AG20443 (cell line): ENCODE results near the gene PITPNM3.

ENCODE experiments used
- DNase-seq: peaks from one replicate; pipeline ENCODE4 v3.0.0; 2012; ENCODE audit warnings: low spot score, mixed read lengths

PITPNM3 gene

DNA sequence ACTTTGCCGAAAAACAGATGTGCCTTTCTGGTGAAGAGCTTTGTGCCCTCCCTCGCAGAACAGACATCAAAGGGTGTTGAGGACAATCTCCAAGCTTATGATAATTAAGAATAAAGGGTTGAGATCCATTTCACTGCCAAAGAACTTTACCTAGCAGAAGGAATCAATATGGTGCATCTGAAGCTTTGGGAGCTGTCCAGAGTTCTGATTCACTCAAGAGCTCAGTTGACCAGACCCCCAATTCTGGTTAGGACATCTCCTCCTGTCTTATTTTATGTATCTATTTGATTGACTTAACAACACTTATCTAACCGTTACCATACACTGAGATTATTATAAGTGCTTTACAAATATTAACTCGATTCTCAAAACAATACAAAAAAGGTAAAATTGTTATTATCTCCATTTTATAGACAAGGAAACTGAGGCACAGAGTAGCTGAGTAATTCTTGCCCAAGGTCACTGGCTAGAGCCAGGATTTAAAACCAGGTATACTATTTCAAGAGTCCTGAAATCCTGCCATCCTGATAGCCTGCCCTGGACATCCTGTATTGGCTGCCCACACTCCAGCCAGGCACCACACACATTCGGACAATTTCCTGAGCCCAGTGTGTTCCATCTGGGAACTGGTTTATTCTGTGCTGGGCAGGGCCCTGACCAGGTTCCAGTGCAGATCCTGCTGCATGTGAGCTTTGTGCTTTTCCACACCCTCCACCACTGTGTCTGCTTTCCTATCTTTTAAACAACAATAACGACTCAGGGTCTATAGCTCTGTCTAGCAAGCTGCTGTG is 29.8 kb downstream of the PITPNM3 start:
- DNase-seq: no peak

DNA sequence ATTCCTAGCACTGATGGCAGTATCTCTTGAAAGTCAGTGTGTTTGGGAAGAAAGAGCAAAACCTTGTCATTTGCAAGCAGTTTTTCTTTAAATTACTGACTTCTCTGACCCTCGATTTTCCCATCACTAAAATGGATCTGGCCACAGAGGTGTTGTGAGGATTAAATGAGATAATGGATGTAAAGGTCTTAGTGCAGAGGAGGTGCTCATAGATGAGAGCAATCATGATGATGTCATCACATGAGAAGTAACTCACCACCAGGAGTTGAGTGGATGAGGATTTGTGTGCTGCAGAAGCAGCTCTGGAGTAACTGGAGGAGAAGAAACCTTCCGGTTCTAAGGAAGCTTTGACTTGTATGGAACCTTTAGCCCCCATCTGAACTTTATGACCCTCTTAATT is 30.6 kb downstream of the PITPNM3 start:
- no peak for DNase-seq

DNA sequence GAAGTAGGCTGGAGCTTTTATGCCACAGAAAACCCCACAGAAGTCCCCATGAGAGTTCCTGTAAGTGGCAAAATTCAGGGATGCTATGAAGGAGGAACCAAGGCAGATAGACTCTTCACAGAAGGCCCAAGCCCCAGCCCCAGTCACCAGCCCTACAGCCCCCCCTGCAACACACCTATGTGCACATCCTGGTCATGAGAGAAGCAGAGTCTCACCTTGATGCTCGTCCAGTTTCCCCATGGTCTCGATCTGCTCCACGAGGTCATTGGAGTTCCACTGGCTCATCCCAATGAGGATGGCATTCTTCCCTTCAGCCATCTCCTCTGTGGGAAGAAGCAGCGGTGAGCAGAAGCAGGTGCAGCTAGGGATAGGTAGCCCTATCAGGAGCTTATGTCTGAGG is 31.2 kb downstream of the PITPNM3 start:
- DNase-seq: no peak

DNA sequence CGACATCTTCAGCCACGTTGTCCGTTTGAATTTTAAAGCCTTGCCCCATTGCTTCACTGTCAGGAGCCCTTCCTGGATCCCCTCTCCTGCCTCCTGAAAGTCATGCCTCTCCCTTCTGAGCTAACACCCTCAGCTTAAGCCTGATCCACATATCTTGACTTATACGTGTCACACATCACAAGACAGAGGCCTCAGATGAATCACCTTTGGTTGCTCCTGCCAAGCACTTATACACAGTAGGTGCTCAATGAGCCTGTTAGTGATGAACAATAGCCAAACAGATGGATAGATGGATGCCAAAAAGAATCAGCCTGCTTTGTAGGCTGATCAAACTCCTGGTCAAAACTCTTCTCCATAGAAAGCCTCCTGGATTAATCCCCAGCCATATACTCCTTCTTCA is 31.8 kb downstream of the PITPNM3 start:
- no peak for DNase-seq

DNA sequence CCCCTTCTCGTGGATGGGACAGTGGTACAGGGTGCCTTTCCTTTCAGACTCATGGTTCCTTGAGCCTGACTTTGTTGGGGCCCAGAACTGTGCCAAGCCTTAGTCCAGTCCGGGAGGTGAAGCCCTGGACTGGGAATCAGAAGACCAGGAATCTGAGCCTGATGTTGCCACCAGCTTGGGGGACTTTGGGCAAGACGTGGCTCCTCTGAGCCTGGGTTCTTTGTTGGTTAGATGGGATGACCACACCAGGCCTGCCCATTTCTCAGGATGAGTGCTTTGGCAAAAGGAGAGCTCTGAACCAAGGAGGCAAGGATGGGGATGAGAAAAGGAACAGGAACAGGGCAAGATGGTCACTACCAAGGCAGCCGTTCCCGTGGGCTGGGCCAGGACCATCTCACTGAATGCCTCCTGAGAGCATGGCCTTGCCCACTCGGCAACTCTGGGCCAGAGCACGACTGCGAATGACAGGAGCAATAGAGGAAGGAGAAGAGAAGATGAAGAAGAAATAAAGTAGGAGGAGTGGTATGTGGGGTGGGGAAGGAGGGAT is 32.5 kb downstream of the PITPNM3 start:
- no peak for DNase-seq

DNA sequence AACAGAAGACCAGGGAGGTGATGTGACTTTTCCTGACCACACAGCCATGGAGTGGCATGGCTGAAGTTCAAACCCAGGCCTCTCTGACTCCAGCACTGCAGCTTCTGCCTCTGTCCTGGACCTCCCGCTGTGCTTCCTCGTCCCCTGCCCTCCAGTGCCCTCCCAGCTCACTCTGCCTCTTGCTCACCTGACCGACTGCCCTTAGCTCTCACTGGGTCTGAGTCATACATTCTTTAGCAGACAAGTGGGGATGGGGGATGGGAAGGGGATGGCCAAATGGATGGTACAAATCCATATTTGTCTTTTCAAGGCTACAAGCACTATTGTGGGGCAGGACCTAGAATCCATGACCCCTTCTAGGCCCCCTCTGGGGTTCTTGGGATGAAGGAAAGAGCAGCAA is 33.0 kb downstream of the PITPNM3 start:
- peak; percentile 29 for DNase-seq

DNA sequence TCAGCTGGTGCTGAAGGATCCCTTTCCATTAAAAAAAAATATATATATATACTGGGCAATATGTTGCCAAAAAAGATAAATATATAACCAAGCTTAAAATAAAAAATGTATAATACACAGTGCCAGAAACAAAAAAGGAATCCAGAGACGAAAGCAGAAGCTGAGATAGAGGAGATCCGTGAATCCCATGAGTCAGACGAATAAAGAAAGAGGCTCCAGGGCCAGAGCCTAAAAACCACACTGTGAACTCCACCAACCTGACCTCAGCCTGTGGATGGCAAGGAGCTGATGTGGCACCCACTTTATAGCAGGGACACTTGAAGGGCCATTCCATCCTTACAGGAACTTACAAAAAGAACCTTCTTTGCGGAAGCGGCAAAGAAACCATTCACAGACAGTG is 34.8 kb downstream of the PITPNM3 start:
- DNase-seq: no peak

DNA sequence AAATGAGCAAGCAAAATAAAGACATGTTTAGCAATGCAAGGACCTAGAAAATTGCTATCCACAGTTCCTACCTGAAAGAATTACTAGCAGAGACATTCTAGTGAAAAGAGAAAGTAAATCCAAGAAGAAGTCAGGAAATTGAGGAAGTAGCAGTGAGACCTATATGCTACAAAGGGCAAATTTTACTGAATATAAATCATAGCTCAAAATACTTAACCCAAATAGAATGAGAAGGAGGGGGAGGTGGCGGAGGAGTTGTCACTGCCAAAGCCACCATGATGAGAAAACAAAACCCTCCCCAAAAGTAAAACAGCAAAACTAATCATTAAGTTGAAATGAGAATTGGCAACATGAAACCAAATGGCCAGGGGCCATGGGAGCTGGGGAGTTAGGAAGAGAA is 39.3 kb downstream of the PITPNM3 start:
- DNase-seq: no peak

DNA sequence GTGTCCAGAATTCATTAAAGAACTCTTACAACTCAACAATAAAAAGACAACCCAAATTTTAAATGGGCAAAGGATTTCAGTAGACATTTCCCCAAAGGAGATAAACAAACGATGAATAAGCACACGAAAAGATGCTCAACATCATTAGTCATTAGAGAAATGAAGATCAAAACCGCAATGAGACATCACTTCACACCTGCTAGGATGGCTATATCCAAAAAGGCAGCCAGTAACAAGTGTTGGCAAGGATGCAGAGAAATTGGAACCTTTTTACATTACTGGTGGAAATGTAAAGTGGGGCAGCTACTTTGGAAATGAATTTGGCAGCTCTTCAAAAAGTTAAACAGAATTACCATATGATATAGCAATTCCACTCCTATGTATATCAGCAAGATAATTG is 42.0 kb downstream of the PITPNM3 start:
- DNase-seq: no peak

DNA sequence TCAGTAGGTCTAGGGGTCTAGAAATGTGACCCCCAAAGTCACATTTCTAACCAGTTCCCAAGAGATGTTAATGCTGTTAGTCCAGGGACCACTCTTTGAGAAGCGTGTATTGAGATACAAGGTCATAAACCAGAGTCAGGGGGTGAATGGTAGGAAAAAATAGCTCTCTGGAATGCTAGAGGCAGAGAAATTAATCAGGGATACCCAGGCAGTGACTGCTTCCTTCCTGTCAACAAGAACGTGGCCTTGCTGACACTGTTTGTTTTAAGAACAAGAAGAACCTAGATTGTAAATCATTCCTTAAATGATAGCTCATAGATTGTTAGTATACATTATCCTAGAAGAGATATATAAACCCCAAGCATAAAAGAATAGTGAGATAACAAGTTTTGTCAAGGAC is 43.8 kb downstream of the PITPNM3 start:
- no peak for DNase-seq

DNA sequence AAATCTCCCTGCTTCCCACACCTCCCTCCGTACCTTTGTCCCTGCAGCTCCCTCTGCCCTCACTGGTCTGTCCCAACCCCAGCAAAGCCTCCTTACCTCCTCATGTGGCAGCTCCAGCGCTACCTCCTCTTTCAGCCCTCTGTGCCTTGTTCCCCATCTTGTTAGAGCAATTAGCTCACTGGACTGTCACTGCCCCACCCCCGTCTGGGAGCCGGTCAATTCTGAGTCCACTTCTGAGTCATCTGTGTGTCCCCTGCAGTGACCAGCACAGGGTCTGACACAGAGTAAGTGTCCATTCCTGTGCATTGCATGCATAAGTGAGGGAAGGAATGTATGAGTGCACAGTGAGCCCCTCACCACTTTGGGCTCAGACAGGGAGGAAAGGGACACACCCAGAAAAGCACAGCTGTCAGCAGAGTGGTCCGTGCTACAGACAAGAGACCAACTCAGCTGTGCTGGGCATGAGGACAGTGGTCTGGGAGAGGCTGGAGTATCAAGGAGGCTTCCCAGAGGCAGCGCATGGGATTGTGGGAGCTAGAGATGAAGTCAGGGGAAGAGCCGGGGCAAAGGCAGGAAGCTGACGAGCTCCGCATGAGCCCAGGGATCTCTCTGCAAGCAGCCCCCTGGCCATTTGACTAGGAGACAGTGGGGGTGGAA is 45.9 kb downstream of the PITPNM3 start:
- peak; percentile 60 for DNase-seq

DNA sequence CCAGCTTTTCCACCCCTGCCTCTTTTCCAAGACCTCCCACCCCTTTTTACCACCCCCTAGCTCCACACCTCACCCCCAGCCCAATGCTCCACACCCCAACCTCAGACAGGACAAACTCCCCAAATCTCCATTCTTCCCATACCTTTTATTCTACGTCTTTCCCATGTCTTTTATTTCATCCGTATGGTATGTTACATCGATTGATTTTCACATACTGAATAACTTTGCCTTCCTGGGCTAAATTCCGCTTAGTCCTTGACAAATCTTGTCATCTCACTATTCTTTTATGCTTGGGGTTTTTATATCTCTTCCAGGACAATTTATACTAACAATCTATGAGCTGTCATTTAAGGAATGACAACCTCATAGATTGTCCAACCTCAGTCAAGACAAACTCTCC is 46.4 kb downstream of the PITPNM3 start:
- no peak for DNase-seq

DNA sequence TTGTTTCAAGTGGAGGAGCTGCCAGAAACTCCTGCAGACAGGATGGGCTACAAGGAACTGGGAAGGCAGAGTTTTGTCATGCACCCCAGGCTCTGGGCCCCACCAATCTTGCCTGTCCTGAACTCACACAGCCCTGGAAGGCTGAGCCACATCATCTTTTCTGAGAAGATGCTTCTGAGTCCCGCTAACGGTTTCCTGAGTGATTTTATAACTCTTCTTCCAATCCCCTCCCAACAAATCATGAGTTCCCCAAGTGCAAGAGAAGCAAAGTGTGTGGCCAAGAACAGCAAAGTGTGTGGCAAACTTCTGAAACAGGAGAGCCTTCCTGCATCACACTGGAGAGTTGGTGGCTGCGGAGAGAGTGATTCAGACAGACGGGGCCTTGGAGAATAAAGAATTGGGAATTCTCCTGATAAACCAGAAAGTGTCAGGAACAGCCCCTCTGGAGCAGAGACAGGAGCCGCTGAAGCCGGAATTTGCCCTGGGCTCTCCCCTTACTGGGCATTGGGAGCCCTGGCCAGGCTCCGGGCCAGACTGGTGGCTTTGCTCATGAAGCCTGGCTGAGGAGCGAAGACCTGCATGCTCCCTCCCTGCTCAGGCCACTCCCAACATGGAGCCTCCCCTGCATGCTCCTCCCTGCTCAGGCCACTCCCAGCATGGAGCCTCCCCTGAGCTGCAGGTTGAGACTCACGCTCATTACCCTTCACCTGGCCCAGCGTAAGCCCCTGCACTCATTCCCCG is 47.2 kb downstream of the PITPNM3 start:
- no peak for DNase-seq

DNA sequence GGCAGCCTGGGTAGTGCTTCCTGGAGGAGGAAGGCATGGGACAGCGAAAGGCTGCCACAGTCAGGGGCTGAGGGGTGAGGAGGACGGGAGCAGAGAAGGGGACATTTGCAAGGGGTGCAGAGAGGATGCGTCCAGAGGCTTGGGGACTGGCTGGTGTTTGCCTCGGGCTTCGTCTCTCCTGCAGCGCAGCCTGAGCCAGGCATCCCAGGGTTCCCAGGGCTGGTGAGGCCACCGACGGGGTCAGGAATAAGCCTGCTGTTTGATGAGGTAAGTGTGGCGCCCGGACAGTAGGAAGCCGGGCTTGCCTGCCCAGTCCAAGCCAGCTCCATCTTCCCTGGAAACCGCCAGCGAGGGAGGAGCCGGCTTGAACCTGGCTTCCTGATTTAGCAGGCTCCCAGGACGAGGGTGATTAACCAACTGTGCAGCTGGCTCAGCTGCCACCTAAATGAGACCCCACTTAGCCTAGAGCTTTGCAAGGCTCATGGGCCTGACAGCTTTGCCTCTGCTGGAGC is 47.8 kb downstream of the PITPNM3 start:
- DNase-seq: no peak

DNA sequence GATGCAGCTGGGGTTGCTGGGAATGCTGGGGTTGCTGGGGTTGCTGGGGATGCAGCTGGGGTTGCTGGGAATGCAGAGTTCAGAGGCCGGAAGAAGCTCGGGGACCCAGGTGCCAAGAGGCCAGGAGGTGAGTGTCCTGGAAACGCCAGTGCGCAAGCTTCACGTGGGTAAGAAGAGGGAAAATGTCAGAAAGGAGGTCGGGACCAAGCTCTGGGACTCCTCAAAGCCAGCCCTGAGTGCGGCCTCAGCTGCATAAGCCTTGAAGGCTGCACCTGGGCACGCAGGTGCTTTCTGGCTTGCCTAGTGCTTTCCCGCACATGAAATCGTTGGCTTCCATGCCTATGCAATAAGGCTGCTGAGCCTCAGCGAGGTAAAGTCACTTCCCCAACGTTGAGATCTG is 48.3 kb downstream of the PITPNM3 start:
- no peak for DNase-seq

DNA sequence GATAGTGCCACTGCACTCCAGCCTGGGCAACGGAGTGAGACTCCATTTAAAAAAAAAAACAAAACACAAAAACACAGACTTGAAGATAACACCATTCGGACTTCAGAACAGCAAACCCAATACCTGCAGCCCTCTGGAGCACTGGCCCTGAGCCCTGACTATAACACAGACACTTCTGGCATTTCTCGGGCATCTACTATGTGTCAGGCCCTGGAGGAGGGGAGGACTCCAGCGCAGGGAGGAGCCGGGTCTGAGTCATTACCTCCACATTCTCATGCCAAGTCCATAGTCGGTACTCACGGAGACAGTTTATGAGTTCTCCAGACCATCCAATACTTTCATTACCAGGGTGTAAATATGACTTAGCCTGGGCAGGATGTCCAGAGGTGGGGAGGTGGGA is 48.8 kb downstream of the PITPNM3 start:
- DNase-seq: peak; percentile 97

DNA sequence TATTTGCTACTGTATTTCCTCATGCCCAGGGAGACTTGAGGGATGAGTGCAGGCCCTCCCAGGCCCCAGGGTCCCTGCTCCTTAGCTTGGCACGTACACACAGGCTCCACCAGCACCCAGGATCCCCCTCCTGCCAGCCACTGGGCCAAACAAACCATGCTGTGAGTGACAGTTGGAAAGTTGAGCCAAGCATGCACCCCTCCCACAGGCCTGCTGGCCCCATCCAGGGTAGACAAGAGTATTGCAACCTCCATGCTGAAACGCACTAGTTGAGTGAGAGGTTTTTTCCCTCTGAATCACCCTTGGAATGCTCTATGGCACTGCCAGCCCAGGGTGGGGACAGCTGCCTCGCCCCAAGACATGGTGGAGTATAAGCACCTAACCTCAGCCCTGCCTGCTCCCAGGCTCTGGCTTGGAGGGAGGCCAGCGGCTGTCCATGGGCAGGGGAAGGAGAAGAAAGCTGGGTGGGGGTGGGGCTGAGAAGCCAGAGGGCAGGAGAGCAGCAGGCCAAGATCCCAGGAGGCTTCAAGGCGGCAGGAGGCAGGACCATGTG is 49.6 kb downstream of the PITPNM3 start:
- DNase-seq: peak; percentile 64

DNA sequence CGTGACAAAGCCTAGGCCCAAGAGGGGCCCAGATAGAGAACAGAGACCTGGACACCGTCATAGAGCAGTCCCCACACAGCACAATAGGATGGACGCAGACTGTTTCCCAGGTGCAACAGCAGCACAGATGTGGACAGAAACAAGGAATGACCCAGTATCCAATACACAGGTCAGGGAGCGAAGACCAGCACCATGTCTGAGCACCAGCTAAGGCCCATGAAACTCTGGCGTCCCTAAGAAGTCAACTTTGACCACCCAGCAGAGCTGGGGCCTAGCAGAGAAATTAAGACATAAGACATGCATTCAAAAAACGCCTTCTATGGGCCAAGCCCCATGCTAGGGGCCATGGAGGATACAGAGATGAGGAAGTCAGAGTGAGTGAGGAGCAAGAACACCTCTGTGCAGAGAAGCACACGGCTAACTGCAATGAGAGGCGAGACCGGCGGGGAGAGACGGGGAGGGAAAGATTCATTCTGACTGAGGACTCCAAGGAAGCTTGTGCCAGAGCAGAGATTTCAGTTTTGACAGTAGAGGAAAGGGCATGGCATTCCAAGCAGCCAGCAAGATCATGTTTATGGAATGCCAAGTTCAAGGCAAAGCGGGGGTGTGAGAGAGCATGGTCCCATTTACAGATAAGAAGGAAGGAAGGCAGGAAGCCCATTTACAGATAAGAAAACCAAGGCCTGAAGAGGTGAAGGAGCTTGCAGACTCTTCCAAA is 50.8 kb downstream of the PITPNM3 start:
- DNase-seq: no peak

DNA sequence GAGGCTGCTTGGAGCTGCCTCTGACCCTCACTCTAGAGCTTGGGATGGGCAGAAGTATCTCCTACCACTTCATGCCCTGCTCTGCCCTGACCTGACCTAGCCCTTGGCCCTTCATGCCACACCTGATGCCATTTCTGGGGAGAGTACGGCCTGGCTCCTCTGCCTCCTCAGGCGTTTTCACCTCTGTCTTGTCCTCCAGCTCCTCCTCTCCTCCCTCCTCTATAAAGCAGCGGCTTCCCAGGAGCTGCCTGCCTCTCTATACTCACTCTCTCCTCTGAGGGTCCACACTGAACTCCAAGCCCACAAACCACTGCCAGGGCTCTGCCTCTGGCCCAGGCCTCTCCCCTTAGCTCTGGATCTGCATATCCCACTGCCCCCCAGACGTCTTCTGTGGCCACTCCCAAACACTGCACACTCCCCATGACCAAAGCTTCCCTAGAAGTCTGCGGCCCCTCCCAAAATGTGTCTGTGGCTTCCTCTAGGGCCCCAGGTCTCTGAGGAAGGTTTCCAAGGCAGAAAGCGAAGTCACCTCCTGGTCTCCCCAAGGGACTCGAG is 52.6 kb downstream of the PITPNM3 start:
- no peak for DNase-seq

DNA sequence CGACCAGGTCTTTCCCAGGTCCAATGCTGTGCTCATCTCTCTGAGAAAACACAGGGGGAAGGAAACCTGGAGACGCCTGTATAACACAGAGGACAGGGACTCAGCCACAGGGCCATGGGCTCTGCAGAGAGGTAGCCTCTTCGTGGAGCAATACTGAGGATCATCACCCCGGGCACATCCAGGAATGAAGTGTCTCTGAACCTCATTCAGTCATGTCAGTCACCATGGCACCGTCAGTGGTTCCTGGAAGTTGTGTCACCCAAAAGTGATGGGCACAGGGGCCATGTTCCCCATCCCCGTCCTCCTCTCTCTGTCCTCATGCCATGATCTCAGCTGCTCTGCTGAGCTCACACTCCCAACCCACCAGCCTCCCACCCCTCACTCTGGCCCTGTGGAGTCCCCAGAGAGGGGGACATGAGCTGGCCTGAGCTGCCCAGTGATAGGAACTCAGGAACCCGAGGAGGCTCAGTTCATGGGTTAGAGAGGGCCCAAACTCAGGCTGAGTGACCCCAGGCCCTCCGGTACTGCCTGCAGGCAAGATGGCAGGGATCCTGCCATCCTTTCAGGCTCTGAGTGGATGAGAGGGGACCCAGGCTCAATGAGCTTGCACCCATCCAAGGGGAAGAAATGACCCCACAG is 53.4 kb downstream of the PITPNM3 start:
- no peak for DNase-seq

DNA sequence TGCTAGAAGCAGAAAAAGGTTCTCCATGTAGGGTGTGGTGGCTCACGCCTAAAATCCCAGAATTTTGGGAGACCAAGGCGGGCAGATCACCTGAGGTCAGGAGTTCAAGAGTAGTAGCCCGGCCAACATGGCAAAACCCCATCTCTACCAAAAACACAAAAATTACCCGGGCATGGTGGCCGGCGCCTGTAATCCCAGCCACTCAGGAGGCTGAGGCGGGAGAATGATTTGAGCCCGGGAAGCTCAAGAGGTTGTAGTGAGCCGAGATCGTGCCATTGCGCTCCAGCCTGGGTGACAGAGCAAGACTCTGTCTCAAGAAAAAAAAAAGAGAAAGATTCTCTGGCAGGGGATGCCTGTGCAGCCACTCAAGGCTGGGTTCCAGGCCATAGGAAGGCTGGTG is 54.2 kb downstream of the PITPNM3 start:
- DNase-seq: no peak
